Prostate gland (tissue), 2 donors: ENCODE measurements around the gene OR2A12. TPM values are rescaled to one million over a fixed set of nuclear protein-coding genes. Genes with fewer than 3 reads are reported as not detected.

Experiments
- DNase-seq: peaks from one replicate; pipeline ENCODE4 v3.0.0-alpha.2; 2019; ENCODE audit warnings: low spot score
- H3K27ac ChIP-seq, 2 donors: fragments of 200-600 bp; sonication (generic); 2 replicates each; pipeline ENCODE4 v1.5.1; 2017 to 2019
- H3K27me3 ChIP-seq: fragments of 200-600 bp; sonication (generic); replicated peaks from 2 replicates; pipeline ENCODE4 v1.5.1; 2019; ENCODE audit not compliant: insufficient read depth
- H3K36me3 ChIP-seq, 2 donors: fragments of 200-600 bp; sonication (generic); 1 replicate in 1 of 2; 2 replicates in 1 of 2; pipeline versions ENCODE4 v1.5.1 to v1.8.1; 2017 to 2019
- H3K4me1 ChIP-seq: fragments of 200-600 bp; sonication (generic); replicated peaks from 2 replicates; pipeline ENCODE4 v1.5.1; 2019
- H3K4me3 ChIP-seq, 2 donors: fragments of 200-600 bp; sonication (generic); 2 replicates each; pipeline ENCODE4 v1.5.1; 2017 to 2019
- H3K9me3 ChIP-seq: fragments of 200-600 bp; sonication (generic); 2 replicates; pipeline ENCODE4 v1.5.1; 2017
- POLR2A ChIP-seq: fragments of 450-650 bp; IDR thresholded peaks from one replicate; pipeline ENCODE4 v1.6.1; 2016; ENCODE audit warnings: antibody characterized with exemption, mild to moderate bottlenecking
- POLR2AphosphoS5 ChIP-seq: sonication (generic); formaldehyde crosslinking; IDR thresholded peaks from one replicate; pipeline ENCODE4 v1.6.1; 2017; ENCODE audit warnings: antibody characterized with exemption
- WGBS: methylation state at CpG from one replicate; pipeline ENCODE4 v1.1.5; 2018; 5-methylcytosine and 5-hydroxymethylcytosine counted together
- intact Hi-C: fragments of 100-400 bp; cut with DNase I; formaldehyde crosslinking; loops from one replicate; pipeline ENCODE4 v1.14.2; 2022
- total RNA-seq, 2 donors: library from RNA; depleted of rRNA; stranded (reverse); fragments of >200 nt; gene quantifications; one replicate each; pipeline ENCODE4 v1.1.0, GENCODE V29; 2016
- TF ChIP-seq, protein P1 (sequence below), 4 experiments: fragments of 200-600 bp in 2 of 4; fragments of 450-650 bp in 2 of 4; sonication (generic) in 2 of 4; IDR thresholded peaks; 1 replicate in 3 of 4; 2 replicates in 1 of 4; pipeline ENCODE4 v1.5.1; 2016 to 2019; ENCODE audit warnings: antibody characterized with exemption in 4 of 4, mild to moderate bottlenecking in 2 of 4, moderate library complexity in 2 of 4

OR2A12 gene
- total RNA-seq, 2 donors from 2014 or later: not detected

DNA sequence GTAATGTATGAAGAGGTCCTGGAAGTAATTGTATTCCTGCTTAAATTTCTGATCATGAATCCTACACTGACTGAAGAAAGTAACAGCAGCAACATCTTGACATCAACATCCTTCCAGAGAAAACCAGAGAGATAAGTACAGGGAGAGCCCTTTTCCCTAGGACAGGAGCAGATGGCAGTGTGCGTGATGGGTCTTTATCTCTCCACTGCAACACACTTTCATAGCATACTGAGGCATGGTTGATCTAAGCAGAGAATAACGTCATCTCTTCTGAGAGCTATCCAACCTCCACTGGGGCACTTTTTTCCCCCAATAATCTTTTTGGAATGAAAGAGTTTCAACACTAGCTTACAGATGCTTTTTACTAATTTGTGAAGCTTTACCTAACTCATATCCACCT lies 16.1 kb upstream of the OR2A12 start:
- no peaks in the 10 kb centered on the region for H3K36me3 ChIP-seq
- no peak for DNase-seq
- H3K4me3 ChIP-seq: no peak overlapping the region
- H3K4me1 ChIP-seq: no peaks in the 10 kb centered on the region
- H3K27me3 ChIP-seq: no peaks in the 10 kb centered on the region
- no peak overlapping the region for H3K27ac ChIP-seq
- intact Hi-C loops: no loop called here
- TF ChIP-seq, protein P1, sequence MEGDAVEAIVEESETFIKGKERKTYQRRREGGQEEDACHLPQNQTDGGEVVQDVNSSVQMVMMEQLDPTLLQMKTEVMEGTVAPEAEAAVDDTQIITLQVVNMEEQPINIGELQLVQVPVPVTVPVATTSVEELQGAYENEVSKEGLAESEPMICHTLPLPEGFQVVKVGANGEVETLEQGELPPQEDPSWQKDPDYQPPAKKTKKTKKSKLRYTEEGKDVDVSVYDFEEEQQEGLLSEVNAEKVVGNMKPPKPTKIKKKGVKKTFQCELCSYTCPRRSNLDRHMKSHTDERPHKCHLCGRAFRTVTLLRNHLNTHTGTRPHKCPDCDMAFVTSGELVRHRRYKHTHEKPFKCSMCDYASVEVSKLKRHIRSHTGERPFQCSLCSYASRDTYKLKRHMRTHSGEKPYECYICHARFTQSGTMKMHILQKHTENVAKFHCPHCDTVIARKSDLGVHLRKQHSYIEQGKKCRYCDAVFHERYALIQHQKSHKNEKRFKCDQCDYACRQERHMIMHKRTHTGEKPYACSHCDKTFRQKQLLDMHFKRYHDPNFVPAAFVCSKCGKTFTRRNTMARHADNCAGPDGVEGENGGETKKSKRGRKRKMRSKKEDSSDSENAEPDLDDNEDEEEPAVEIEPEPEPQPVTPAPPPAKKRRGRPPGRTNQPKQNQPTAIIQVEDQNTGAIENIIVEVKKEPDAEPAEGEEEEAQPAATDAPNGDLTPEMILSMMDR (IDR thresholded peaks at IDR 0.05): no peak
- no peak for TF ChIP-seq POLR2A
- no peak for TF ChIP-seq POLR2AphosphoS5
- H3K9me3 ChIP-seq: no peaks in the 10 kb centered on the region
- WGBS: 57% methylated on average over 2 of the region's 2 CpGs

GRCh38 chr7:144074374-144074773 lies 11.7 kb upstream of the OR2A12 start:
- Histone ChIP-seq H3K9me3 (no peaks in the 10 kb centered on the region), H3K4me1 (no peaks in the 10 kb centered on the region), H3K27ac (no peak overlapping the region), H3K36me3 (no peaks in the 10 kb centered on the region), H3K27me3 (no peaks in the 10 kb centered on the region), H3K4me3 (no peak overlapping the region)
- 96% methylated on average over 8 of the region's 8 CpGs for WGBS
- DNase-seq: no peak
- intact Hi-C loops: no loop called here
- TF ChIP-seq POLR2AphosphoS5: no peak
- TF ChIP-seq, protein P1 (IDR thresholded peaks at IDR 0.05): no peak
- no peak for TF ChIP-seq POLR2A

GRCh38 chr7:144086730-144087129 lies 652 bp downstream of the OR2A12 start:
- TF ChIP-seq, protein P1 (IDR thresholded peaks at IDR 0.05): no peak
- H3K4me1 ChIP-seq: no peaks in the 10 kb centered on the region
- no peak overlapping the region for H3K4me3 ChIP-seq
- no peak for DNase-seq
- no peaks in the 10 kb centered on the region for H3K36me3 ChIP-seq
- H3K9me3 ChIP-seq: no peaks in the 10 kb centered on the region
- intact Hi-C loops: no loop called here
- no peaks in the 10 kb centered on the region for H3K27me3 ChIP-seq
- 33% methylated on average over 4 of the region's 4 CpGs for WGBS
- H3K27ac ChIP-seq: no peak overlapping the region

DNA sequence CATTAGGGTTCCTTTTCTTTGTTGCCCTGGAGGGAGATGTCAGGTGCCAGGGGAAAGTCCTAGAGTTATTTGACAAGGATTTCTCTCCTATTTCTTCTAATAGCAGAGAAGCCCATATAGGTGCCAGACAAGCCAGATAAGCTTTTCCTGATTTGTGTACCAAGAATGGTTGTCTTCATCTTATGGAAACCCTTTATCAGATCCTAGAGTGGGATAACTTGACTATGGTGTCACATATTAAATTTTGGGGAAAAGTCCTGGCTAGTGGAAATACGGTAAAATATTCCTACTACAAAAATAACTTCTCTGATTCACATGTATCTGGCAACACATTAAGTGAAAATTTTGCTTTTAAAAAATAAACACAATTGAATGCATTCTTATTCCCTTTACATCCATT lies 1.2 kb downstream of the OR2A12 start:
- WGBS: 68% methylated on average over 1 of the region's 1 CpG
- Histone ChIP-seq H3K4me1 (no peaks in the 10 kb centered on the region), H3K27me3 (no peaks in the 10 kb centered on the region), H3K36me3 (no peaks in the 10 kb centered on the region), H3K27ac (no peak overlapping the region), H3K9me3 (no peaks in the 10 kb centered on the region), H3K4me3 (no peak overlapping the region)
- TF ChIP-seq POLR2A (no peak), POLR2AphosphoS5 (no peak)
- TF ChIP-seq, protein P1 (IDR thresholded peaks at IDR 0.05): no peak
- DNase-seq: no peak
- intact Hi-C loops: no loop called here

GRCh38 chr7:144090667-144091066 lies 4.6 kb downstream of the OR2A12 start:
- no peak for DNase-seq
- intact Hi-C loops: no loop called here
- WGBS: 90% methylated on average over 3 of the region's 3 CpGs
- H3K4me3 ChIP-seq: no peak overlapping the region
- no peaks in the 10 kb centered on the region for H3K27me3 ChIP-seq
- no peaks in the 10 kb centered on the region for H3K9me3 ChIP-seq
- TF ChIP-seq POLR2A (no peak), POLR2AphosphoS5 (no peak)
- TF ChIP-seq, protein P1 (IDR thresholded peaks at IDR 0.05): no peak
- H3K36me3 ChIP-seq: no peaks in the 10 kb centered on the region
- no peak overlapping the region for H3K27ac ChIP-seq
- no peaks in the 10 kb centered on the region for H3K4me1 ChIP-seq
